Ovary (tissue), 9 donors: Measurements from ENCODE around the gene BST2. TPM values are rescaled to one million over a fixed set of nuclear protein-coding genes. Genes with fewer than 3 reads are reported as not detected.

ENCODE experiments used
- DNase-seq, 5 donors: peaks; one replicate each; pipeline ENCODE4 v3.0.0-alpha.2; 2019 to 2020
- H3K27ac ChIP-seq, 2 donors: fragments of 200-600 bp; one replicate each; pipeline versions ENCODE4 v1.5.1 to v1.8.0; 2019 to 2022
- H3K27me3 ChIP-seq: fragments of 200-600 bp; one replicate; pipeline ENCODE4 v1.8.0; 2022
- H3K36me3 ChIP-seq: fragments of 200-600 bp; sonication (generic); one replicate; pipeline ENCODE4 v1.5.1; 2019
- H3K4me1 ChIP-seq: one replicate; pipeline ENCODE4 v1.8.1; 2013; ENCODE audit warnings: mild to moderate bottlenecking, moderate library complexity; ENCODE audit not compliant: insufficient read depth
- H3K4me3 ChIP-seq: fragments of 200-600 bp; sonication (generic); one replicate; pipeline ENCODE4 v1.5.1; 2017
- H3K9me3 ChIP-seq, 2 donors: fragments of 200-600 bp in 1 of 2; sonication (generic) in 1 of 2; one replicate each; pipeline versions ENCODE4 v1.5.1 to v1.8.1; 2013 to 2019; ENCODE audit warnings: mild to moderate bottlenecking in 1 of 2, moderate library complexity in 1 of 2
- CTCF ChIP-seq, 3 donors: fragments of 450-650 bp in 2 of 3; fragments of 200-600 bp in 1 of 3; IDR thresholded peaks; one replicate each; pipeline versions ENCODE4 v1.5.1 to v1.8.0; 2016 to 2022; ENCODE audit warnings: antibody characterized with exemption in 3 of 3, mild to moderate bottlenecking in 1 of 3
- EP300 ChIP-seq: sonication (generic); formaldehyde crosslinking; IDR thresholded peaks from one replicate; pipeline ENCODE4 v1.6.1; 2017; ENCODE audit warnings: antibody characterized with exemption
- POLR2A ChIP-seq: fragments of 450-650 bp; IDR thresholded peaks from one replicate; pipeline ENCODE4 v1.6.1; 2017; ENCODE audit warnings: antibody characterized with exemption, mild to moderate bottlenecking, moderate library complexity
- WGBS, 3 donors: extraction: QIAGEN DNeasy Blood & Tissue Kit in 1 of 3; methylation state at CpG; one replicate each; pipeline versions ENCODE4 v1.1.5 to v1.1.7; 2013 to 2017; 5-methylcytosine and 5-hydroxymethylcytosine counted together
- intact Hi-C, 4 donors: fragments of 100-400 bp; cut with DNase I; formaldehyde crosslinking; loops; one replicate each; pipeline versions ENCODE4 v1.11.0 to v1.15.1; 2022 to 2023
- polyA plus RNA-seq, 2 donors: library from polyadenylated mRNA; stranded (reverse); fragments of 200-250 nt in 1 of 2; fragments of 350-450 nt in 1 of 2; fragmentation: Illumina TruSeq in 1 of 2; extraction: RNeasy Lipid Tissue Mini Kit (QIAGEN cat#74804) in 1 of 2; gene quantifications; one replicate each; pipeline ENCODE4 v1.2.3, GENCODE V29; 2013 to 2014
- total RNA-seq, 7 donors: library from RNA; depleted of rRNA in 2 of 7; stranded (reverse); fragments of >200 nt in 2 of 7; fragmentation: NEBNext Ultra II Directional in 3 of 7; extraction: Animal tissue kit (Norgen Biotek cat#: 25700) in 3 of 7; gene quantifications; one replicate each; pipeline versions ENCODE4 v1.1.0 to v1.2.4, GENCODE V29; 2016 to 2023
- donor health status: DM: no; HTN: no; CAD: no; lungs with moderate emphysema.
- donor health status: DM: no; HTN: no; CAD: no.
- donor health status: Bipolar disorder and iron deficiency.
- donor health status: DM: yes; HTN: yes; CAD: no.
- donor health status: DM: no; HTN: no; CAD: no.
- donor health status: DM: yes; HTN: yes; CAD: no.

BST2 gene
- total and polyA plus RNA-seq, 9 donors = 207 to 760 (median 557) TPM

- no peaks in the 10 kb centered on the region for H3K9me3 ChIP-seq
- no peaks in the 10 kb centered on the region for H3K36me3 ChIP-seq
- WGBS, 3 donors = 88 to 93% (median 89%) methylated on average over 7 of the region's 7 CpGs
- intact Hi-C loops = no loop called here
- DNase-seq = no peak
- no peak overlapping the region for H3K27ac ChIP-seq
- H3K4me3 ChIP-seq = no peak overlapping the region
- peaks cover 9% of the 10 kb centered on the region for H3K4me1 ChIP-seq
- H3K27me3 ChIP-seq = no peaks in the 10 kb centered on the region
- TF ChIP-seq POLR2A = no peak
- TF ChIP-seq CTCF (IDR thresholded peaks at IDR 0.05) = no peak
- no peak for TF ChIP-seq EP300
Observed at GRCh38 chr19:17431417-17431816, 26.0 kb upstream of the BST2 start.

DNA sequence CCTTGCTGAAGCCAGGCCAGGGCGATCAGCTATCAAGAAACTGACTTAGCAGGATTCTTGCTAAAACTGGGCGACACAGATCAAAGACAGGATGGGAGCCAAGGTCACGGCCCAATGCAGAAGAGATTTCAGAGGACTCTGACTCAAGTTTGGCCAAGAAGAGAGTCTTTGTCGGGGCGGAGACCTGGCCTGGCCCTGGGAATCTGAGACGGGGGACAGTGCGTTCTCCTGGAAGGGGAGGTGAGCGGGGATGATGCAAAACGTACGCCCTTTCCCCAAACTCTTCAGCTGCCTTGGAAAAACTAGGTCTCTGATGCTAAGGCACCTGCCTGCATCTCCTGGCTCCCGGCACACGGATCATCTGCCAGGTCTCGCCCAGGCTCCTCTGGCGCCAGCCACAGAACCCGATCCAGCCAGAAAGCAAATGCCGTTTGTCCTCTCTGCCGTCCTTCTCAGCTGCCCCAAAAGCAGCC is 24.2 kb upstream of the BST2 start:
- Histone ChIP-seq H3K27me3 (no peaks in the 10 kb centered on the region), H3K4me3 (no peak overlapping the region), H3K36me3 (no peaks in the 10 kb centered on the region), H3K27ac (peak overlapping the region in 1 of 2 donors; percentile 49), H3K4me1 (peaks cover 9% of the 10 kb centered on the region), H3K9me3 (no peaks in the 10 kb centered on the region)
- intact Hi-C loops = no loop called here
- 6 to 15% (median 13%) methylated on average over 17 of the region's 17 CpGs for WGBS, 3 donors
- no peak for TF ChIP-seq EP300
- TF ChIP-seq POLR2A = no peak
- no peak for TF ChIP-seq CTCF (IDR thresholded peaks at IDR 0.05)
- peak in 4 of 5 donors; percentile 55 to 88 (median 80) for DNase-seq

DNA sequence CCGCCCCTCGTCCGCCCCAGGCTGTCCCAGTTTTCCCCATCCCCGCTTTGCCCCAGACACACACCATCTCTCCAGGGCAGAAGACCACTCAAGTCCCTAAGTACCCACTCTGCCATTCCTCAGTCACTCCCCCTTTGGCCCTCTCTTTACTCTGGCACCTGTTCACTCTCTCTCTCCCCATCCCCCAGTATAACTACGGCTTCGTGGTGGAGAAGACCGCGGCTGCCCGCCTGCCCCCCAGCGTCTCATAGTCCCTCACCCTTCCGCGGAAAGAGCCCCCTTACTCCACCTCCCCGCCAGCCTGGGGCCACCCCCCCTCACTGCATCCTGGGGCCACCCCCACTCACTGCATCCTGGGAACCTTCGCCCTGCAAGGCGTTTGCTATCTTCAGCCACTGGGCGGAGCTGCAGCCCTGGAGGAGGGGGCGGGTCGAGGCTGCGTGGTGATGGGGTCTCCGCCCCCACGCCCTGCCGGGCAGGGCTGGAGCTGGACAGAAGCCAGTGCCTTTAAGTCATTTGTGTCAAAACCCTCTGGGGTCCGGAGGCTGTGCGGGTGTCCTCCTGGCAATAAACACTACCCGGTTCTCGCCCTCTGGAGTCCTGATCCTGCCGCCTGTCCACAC is 19.4 kb upstream of the BST2 start:
- H3K36me3 ChIP-seq = no peaks in the 10 kb centered on the region
- H3K4me3 ChIP-seq = no peak overlapping the region
- TF ChIP-seq EP300 (no peak), CTCF (IDR thresholded peaks at IDR 0.05) (peak in 2 of 3 donors; percentile 58 to 73), POLR2A (no peak)
- H3K9me3 ChIP-seq = no peaks in the 10 kb centered on the region
- 22 to 25% (median 25%) methylated on average over 27 of the region's 27 CpGs for WGBS, 3 donors
- no peaks in the 10 kb centered on the region for H3K27me3 ChIP-seq
- no peak overlapping the region for H3K27ac ChIP-seq
- peak; percentile 64 to 80 (median 65) for DNase-seq
- intact Hi-C loops = loop anchor here in 1 of 4 donors (5.0 kb wide), 1 partner anchor 42 kb away; no protein-coding TSS in a partner anchor
- peaks cover 5% of the 10 kb centered on the region for H3K4me1 ChIP-seq

DNA sequence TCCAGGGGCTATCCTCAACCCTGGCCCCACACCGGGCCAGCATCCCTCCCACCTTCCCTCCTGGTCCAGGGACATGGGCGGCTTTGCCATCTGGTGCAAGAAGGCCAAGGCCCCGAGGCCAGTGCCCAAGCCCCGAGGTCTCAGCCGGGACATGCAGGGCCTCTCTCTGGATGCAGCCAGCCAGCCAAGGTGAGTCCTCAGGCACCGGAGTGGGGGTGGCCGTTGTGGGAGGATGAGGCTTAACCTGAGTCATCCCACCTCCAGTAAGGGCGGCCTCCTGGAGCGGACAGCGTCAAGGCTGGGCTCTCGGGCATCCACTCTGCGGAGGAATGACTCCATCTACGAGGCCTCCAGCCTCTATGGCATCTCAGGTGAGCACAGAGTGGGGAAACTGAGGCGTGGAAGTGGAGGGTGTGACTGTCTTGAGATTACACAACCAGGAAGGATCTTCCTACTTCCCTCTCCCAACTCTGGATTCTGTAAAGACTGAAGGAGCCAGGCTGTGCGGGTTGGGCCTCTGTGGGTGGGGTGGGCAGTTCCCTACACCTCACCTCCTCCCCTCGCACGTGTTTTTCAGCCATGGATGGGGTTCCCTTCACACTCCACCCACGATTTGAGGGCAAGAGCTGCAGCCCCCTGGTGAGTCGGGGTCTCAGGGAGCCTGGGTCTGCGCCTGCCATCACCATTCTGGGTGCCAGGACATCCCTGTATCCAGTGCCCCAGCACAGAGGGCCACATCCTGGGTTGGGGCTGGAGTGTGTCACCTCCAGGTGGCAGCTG is 18.2 kb upstream of the BST2 start:
- TF ChIP-seq POLR2A (no peak), CTCF (IDR thresholded peaks at IDR 0.05) (no peak), EP300 (no peak)
- no peaks in the 10 kb centered on the region for H3K36me3 ChIP-seq
- H3K4me3 ChIP-seq = no peak overlapping the region
- H3K4me1 ChIP-seq = peaks cover 3% of the 10 kb centered on the region
- WGBS, 3 donors = 85 to 88% (median 87%) methylated on average over 20 of the region's 20 CpGs
- no peaks in the 10 kb centered on the region for H3K9me3 ChIP-seq
- no peak overlapping the region for H3K27ac ChIP-seq
- intact Hi-C loops = loop anchor here in 1 of 4 donors (5.0 kb wide), 1 partner anchor 44 kb away; no protein-coding TSS in a partner anchor
- H3K27me3 ChIP-seq = no peaks in the 10 kb centered on the region
- no peak for DNase-seq
